GM12878 (cell line): ENCODE data around the gene PRKAA1. TPM values are rescaled to one million over a fixed set of nuclear protein-coding genes. Genes with fewer than 3 reads are reported as not detected.
"Not testable (repeated sequence)": the region's sequence is repeated elsewhere in the genome, so short reads cannot be mapped to it uniquely, and the experiment has no call there.

ENCODE experiments used
- ATAC-seq: fragments of 200-7000 bp; cut with Tn5 transposase; 3 replicates; pipeline ENCODE4 v1.9.1; 2020; ENCODE audit warnings: mild to moderate bottlenecking, moderate library complexity
- BruUV-seq: library from RNA; stranded (reverse); fragments of 400-500 nt; replicated peaks from 2 replicates; lab custom pipeline; 2021; lab: Mats Ljungman, UMichigan
- CTCF ChIA-PET: fragments of 300-600 bp; sonication (Branson Sonifier 250); formaldehyde crosslinking; extraction: SDS; loops from one replicate; lab custom pipeline; 2021; ENCODE audit warnings: inconsistent platforms; lab: Yijun Ruan, JAX
- POLR2A ChIA-PET: fragments of 350-600 bp; formaldehyde crosslinking; extraction: SDS; loops from one replicate; lab custom pipeline; 2021; ENCODE audit warnings: inconsistent platforms; lab: Charles Lee
- RAD21 ChIA-PET: fragments of 300-600 bp; sonication (Branson Sonifier 250); formaldehyde crosslinking; loops from one replicate; lab custom pipeline; 2023; ENCODE audit warnings: antibody characterized with exemption; ENCODE audit not compliant: unreplicated experiment; lab: Charles Lee
- SMC1A ChIA-PET: fragments of 300-600 bp; sonication (Branson Sonifier 250); formaldehyde crosslinking; loops from one replicate; lab custom pipeline; 2023; ENCODE audit not compliant: unreplicated experiment, uncharacterized antibody; lab: Charles Lee
- DNase-seq: peaks from one replicate; pipeline ENCODE4 v3.0.0-alpha.2; 2011; ENCODE audit warnings: low read depth, low spot score
- FAIRE-seq: peaks from 3 replicates; lab custom pipeline; 2011; peaks lifted over from hg19 to GRCh38; lab: Jason Lieb, UNC
- H2AFZ ChIP-seq: 2 replicates; pipeline ENCODE4 v1.6.0; 2011; ENCODE audit warnings: low read depth, low read length, control low read depth; ENCODE audit not compliant: control insufficient read depth
- H3K27ac ChIP-seq: 2 replicates; pipeline ENCODE4 v1.5.1; 2011; ENCODE audit warnings: control low read depth; ENCODE audit not compliant: control insufficient read depth, insufficient read depth
- H3K27me3 ChIP-seq, 2 experiments: replicated peaks in 1 of 2; 2 replicates each; pipeline versions ENCODE4 v1.6.0 to v1.6.1; 2011; ENCODE audit warnings: low read length in 1 of 2; ENCODE audit not compliant: control insufficient read depth in 2 of 2, insufficient read depth in 2 of 2
- H3K36me3 ChIP-seq, 2 experiments: 2 replicates each; pipeline ENCODE4 v1.5.1; 2011; ENCODE audit warnings: low read length in 1 of 2; ENCODE audit not compliant: control insufficient read depth in 2 of 2, insufficient read depth in 2 of 2
- H3K4me1 ChIP-seq: 2 replicates; pipeline ENCODE4 v1.6.1; 2011; ENCODE audit warnings: mild to moderate bottlenecking, low read length, moderate library complexity, mixed read lengths; ENCODE audit not compliant: control insufficient read depth, insufficient read depth
- H3K4me2 ChIP-seq: 2 replicates; pipeline ENCODE4 v1.6.0; 2011; ENCODE audit warnings: control low read depth; ENCODE audit not compliant: control insufficient read depth, insufficient read depth
- H3K4me3 ChIP-seq: fragments of 200-600 bp; sonication (generic); 2 replicates; pipeline ENCODE4 v1.5.1; 2016
- H3K79me2 ChIP-seq: 2 replicates; pipeline ENCODE4 v1.6.0; 2011; ENCODE audit warnings: low read length; ENCODE audit not compliant: control insufficient read depth, insufficient read depth
- H3K9ac ChIP-seq: 2 replicates; pipeline ENCODE4 v1.8.0; 2011; ENCODE audit warnings: low read length, control low read depth, mixed read lengths; ENCODE audit not compliant: control insufficient read depth, insufficient read depth
- H3K9me3 ChIP-seq: replicated peaks from 3 replicates; pipeline ENCODE4 v1.5.1; 2011; ENCODE audit warnings: mild to moderate bottlenecking, low read length; ENCODE audit not compliant: control insufficient read depth, insufficient read depth
- H4K20me1 ChIP-seq: 2 replicates; pipeline ENCODE4 v1.6.0; 2011; ENCODE audit not compliant: control insufficient read depth, insufficient read depth
- WGBS: methylation state at CpG from one replicate; pipeline ENCODE4 v1.1.6; 2016; ENCODE audit warnings: low lambda C conversion rate; ENCODE audit not compliant: insufficient replicate concordance, insufficient coverage; ENCODE audit errors: missing lambda C conversion rate; 5-methylcytosine and 5-hydroxymethylcytosine counted together
- in situ Hi-C: fragments of 300-500 bp; cut with MboI; formaldehyde crosslinking; loops from 9 replicates; pipeline ENCODE4 v1.14.3; 2018; ENCODE audit warnings: mixed read lengths
- intact Hi-C: fragments of 100-400 bp; cut with micrococcal nuclease; formaldehyde crosslinking; loops from one replicate; pipeline ENCODE4 v1.14.2; 2022; ENCODE audit not compliant: unreplicated experiment
- polyA plus RNA-seq, 11 experiments: library from polyadenylated mRNA; depleted of rRNA in 4 of 11; unstranded in 6 of 11; stranded (reverse) in 5 of 11; fragments of >200 nt; fragmentation: Nextera tagmentation in 4 of 11; fragmentation: Illumina TruSeq in 1 of 11; extraction: Ambion mirVana in 4 of 11; extraction: Trizol in 1 of 11; gene quantifications; 1 replicate in 1 of 11; 2 replicates in 10 of 11; pipeline versions ENCODE4 v1.2.1 to v1.2.3, GENCODE V29; 2011 to 2016; ENCODE audit warnings: inconsistent platforms in 2 of 11, missing spikeins in 2 of 11, low read depth in 1 of 11
- total RNA-seq, 4 experiments: library from RNA; depleted of rRNA in 3 of 4; stranded (reverse); fragments of >200 nt in 3 of 4; fragmentation: Illumina TruSeq in 1 of 4; extraction: Trizol in 1 of 4; gene quantifications; 2 replicates each; pipeline versions ENCODE4 v1.2.1 to v1.2.3, GENCODE V29; 2013 to 2021

Gene PRKAA1
- total and polyA plus RNA-seq, 10 of the 15 experiments (the other 5 are each of a cell fraction or from before 2014, with no cell fraction given), result 13.6 to 55.5 (median 29.6) TPM

DNA sequence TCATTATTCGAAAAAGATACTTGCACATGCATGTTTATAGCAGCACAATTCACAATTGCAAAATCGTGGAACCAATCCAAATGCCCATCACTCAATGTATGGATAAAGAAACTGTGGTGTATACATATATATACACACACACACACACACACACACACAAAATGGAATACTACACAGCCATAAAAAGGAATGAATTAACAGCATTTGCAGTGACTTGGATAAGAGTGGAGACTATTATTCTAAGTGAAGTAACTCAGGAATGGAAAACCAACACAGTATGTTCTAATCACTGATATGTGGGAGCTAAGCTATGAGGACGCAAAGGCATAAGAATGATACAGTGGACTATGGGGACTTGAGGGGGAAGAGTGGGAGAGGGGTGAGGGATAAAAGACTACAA lies 3.3 kb downstream of the PRKAA1 start:
- 95% methylated on average over 3 of the region's 3 CpGs for WGBS
- intact Hi-C loops, H3K4me2 ChIP-seq, BruUV-seq, H3K4me1 ChIP-seq, RAD21 ChIA-PET, H3K9me3 ChIP-seq, CTCF ChIA-PET, H3K9ac ChIP-seq, ATAC-seq, H2AFZ ChIP-seq, POLR2A ChIA-PET, H3K36me3 ChIP-seq, H3K27me3 ChIP-seq, H4K20me1 ChIP-seq, FAIRE-seq, in situ Hi-C loops, DNase-seq, H3K27ac ChIP-seq, SMC1A ChIA-PET, H3K4me3 ChIP-seq: not testable (repeated sequence)
- H3K79me2 ChIP-seq, result peaks cover 58% of the 10 kb centered on the region

DNA sequence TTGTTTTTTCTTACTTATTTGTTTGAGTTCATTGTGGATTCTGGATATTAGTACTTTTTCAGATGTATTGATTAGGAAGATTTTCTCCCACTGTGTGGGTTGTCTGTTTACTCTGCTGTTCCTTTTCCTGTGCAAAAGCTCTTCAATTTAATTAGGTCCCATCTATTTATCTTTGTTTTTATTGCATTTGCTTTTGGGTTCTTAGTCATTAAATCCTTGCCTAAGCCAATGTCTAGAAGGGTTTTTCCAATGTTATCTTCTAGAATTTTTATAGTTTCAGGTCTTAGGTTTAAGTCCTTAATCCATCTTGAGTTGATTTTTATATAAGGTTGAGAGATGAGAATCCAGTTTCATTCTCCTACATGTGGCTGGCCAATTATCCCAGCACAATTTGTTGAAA lies 3.8 kb downstream of the PRKAA1 start:
- RAD21 ChIA-PET, H3K27ac ChIP-seq, H3K4me1 ChIP-seq, BruUV-seq, H3K27me3 ChIP-seq, intact Hi-C loops, H3K9me3 ChIP-seq, H4K20me1 ChIP-seq, H2AFZ ChIP-seq, ATAC-seq, H3K9ac ChIP-seq, H3K36me3 ChIP-seq, FAIRE-seq, POLR2A ChIA-PET, H3K4me2 ChIP-seq, H3K4me3 ChIP-seq, DNase-seq, SMC1A ChIA-PET, in situ Hi-C loops, CTCF ChIA-PET: not testable (repeated sequence)
- H3K79me2 ChIP-seq, result peaks cover 59% of the 10 kb centered on the region

DNA sequence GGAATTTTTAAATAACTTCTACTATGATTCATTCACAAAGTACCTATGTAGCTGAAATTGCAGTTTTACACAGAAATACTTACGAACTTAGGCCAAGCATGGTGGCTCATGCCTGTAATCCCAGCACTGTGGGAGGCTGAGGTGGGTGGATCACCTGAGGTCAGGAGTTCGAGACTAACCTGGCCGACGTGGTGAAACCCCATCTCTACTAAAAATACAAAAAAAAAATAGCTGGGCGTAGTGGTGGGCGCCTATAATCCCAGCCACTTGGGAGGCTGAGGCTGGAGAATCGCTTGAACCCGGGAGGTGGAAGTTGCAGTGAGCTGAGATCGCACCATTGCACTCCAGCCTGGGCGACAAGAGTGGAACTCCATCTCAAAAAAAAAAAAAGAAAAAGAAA lies 5.5 kb downstream of the PRKAA1 start:
- RAD21 ChIA-PET, intact Hi-C loops, H4K20me1 ChIP-seq, ATAC-seq, H3K36me3 ChIP-seq, H2AFZ ChIP-seq, H3K4me2 ChIP-seq, H3K4me1 ChIP-seq, SMC1A ChIA-PET, DNase-seq, H3K27ac ChIP-seq, H3K9ac ChIP-seq, H3K9me3 ChIP-seq, in situ Hi-C loops, H3K4me3 ChIP-seq, FAIRE-seq, H3K27me3 ChIP-seq, BruUV-seq: not testable (repeated sequence)
- peaks cover 65% of the 10 kb centered on the region for H3K79me2 ChIP-seq
- ChIA-PET POLR2A (interaction anchor here (1.5 kb wide), 1 partner anchor 11 kb away, joined by 3 read pairs; no protein-coding TSS in a partner anchor), CTCF (interaction anchor here (1.6 kb wide), 2 partner anchors 8 to 18 kb away, joined by 3 to 5 read pairs; no protein-coding TSS in a partner anchor)
- 87% methylated on average over 5 of the region's 10 CpGs for WGBS
